Activated T-helper 1 cell treated with anti-CD3 and anti-CD28 coated beads, Interleukin-12 subunit alpha, Interleukin-12 subunit beta, Interleukin-2, Interleukin-4 antibody, amounts not matched to agents 30 ng/mL and 10 ng/mL and 1 ng/mL, durations not matched to agents 14 hours and 24 hours and 36 hours (primary cell): ENCODE results near the gene MED13L. TPM values are rescaled to one million over a fixed set of nuclear protein-coding genes. Genes with fewer than 3 reads are reported as not detected.

Source experiments
- DNase-seq: peaks from one replicate; pipeline ENCODE4 v3.0.0; 2021; ENCODE audit warnings: low spot score
- H3K27ac Mint-ChIP-seq: one replicate; pipeline ENCODE4 v1.8.0; 2021; ENCODE audit warnings: mild to moderate bottlenecking, mixed read lengths
- H3K27me3 Mint-ChIP-seq: one replicate; pipeline ENCODE4 v1.8.0; 2022; ENCODE audit warnings: mild to moderate bottlenecking, moderate library complexity, mixed read lengths; ENCODE audit not compliant: insufficient read depth
- H3K36me3 Mint-ChIP-seq: one replicate; pipeline ENCODE4 v1.8.0; 2021; ENCODE audit warnings: low read depth, mixed read lengths
- H3K4me1 Mint-ChIP-seq: one replicate; pipeline ENCODE4 v1.8.0; 2021; ENCODE audit warnings: low read depth, mixed read lengths
- H3K4me3 Mint-ChIP-seq: one replicate; pipeline ENCODE4 v1.8.0; 2021; ENCODE audit warnings: mild to moderate bottlenecking, moderate library complexity, mixed read lengths
- H3K9me3 Mint-ChIP-seq: one replicate; pipeline ENCODE4 v1.8.0; 2021; ENCODE audit warnings: mixed read lengths
- intact Hi-C: fragments of 100-400 bp; cut with micrococcal nuclease; formaldehyde crosslinking; loops from one replicate; pipeline ENCODE4 v1.15.1; 2024
- total RNA-seq: library from RNA; stranded (reverse); gene quantifications from 2 replicates; pipeline ENCODE4 v1.2.3, GENCODE V29; 2022

The MED13L gene
- total RNA-seq, 1 donor from 2014 or later: 66.1 TPM

- Mint-ChIP-seq H3K27me3 (peaks cover 10% of the 10 kb centered on the region), H3K4me1 (peaks cover 39% of the 10 kb centered on the region), H3K36me3 (no peaks in the 10 kb centered on the region), H3K9me3 (no peaks in the 10 kb centered on the region), H3K27ac (peak overlapping the region; percentile 44), H3K4me3 (no peak overlapping the region)
- intact Hi-C loops: no loop called here
- DNase-seq: no peak
Observed at GRCh38 chr12:116317139-116317538, 39.6 kb upstream of the MED13L start.

DNA sequence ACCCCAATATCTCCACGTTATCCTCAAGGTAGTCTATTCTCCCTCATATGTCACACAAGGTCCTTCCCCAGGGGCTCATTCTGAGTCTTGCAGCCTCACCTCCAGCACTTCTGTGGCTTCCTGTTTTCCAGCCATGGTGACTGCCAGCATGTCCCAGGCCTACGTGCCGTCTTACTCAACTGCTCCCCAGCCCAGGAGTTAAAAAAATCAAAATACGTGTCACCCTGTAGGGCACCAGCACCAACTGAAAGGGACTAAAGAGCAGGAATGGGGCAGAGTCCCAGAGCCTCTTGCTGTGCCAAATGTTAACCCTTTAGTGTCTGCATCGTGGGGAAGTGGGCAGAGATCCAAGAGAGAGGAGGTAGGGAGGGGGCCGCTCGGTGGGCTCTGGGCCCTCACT lies 37.0 kb upstream of the MED13L start:
- Mint-ChIP-seq H3K27ac (peak overlapping the region; percentile 52), H3K27me3 (peaks cover 10% of the 10 kb centered on the region), H3K36me3 (no peaks in the 10 kb centered on the region), H3K4me1 (peaks cover 25% of the 10 kb centered on the region), H3K9me3 (peaks cover 2% of the 10 kb centered on the region), H3K4me3 (no peak overlapping the region)
- DNase-seq: no peak
- intact Hi-C loops: no loop called here

- intact Hi-C loops: no loop called here
- peaks cover 16% of the 10 kb centered on the region for H3K4me1 Mint-ChIP-seq
- no peak overlapping the region for H3K27ac Mint-ChIP-seq
- no peak overlapping the region for H3K4me3 Mint-ChIP-seq
- H3K9me3 Mint-ChIP-seq: peaks cover 5% of the 10 kb centered on the region
- no peak for DNase-seq
- no peaks in the 10 kb centered on the region for H3K36me3 Mint-ChIP-seq
- peaks cover 10% of the 10 kb centered on the region for H3K27me3 Mint-ChIP-seq
Observed at GRCh38 chr12:116313194-116313927, 35.9 kb upstream of the MED13L start.

GRCh38 chr12:116310082-116310481 lies 32.6 kb upstream of the MED13L start:
- Mint-ChIP-seq H3K9me3 (peaks cover 5% of the 10 kb centered on the region), H3K4me1 (peaks cover 6% of the 10 kb centered on the region), H3K27me3 (peaks cover 7% of the 10 kb centered on the region), H3K27ac (no peak overlapping the region), H3K36me3 (no peaks in the 10 kb centered on the region), H3K4me3 (no peak overlapping the region)
- DNase-seq: no peak
- intact Hi-C loops: no loop called here

DNA sequence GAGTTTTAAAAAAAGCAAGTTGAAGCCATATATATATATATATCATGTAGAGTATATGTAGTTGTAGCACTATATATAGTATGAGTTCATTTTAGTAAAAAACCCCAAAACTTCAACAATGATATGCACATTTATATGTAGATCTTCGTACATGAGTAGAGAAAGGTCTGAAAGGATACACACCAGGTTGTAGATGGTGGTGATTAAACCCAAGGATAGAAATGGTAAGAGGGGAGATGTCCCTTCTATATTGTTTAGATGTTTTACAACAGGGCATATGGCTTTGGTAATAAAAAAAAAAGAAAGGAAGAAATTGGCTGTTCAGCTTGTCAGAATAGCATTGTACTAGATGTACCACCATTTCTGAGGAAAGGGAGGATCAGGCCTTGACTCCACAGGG lies 31.9 kb upstream of the MED13L start:
- H3K36me3 Mint-ChIP-seq: no peaks in the 10 kb centered on the region
- H3K27ac Mint-ChIP-seq: no peak overlapping the region
- peaks cover 2% of the 10 kb centered on the region for H3K4me1 Mint-ChIP-seq
- H3K9me3 Mint-ChIP-seq: peaks cover 5% of the 10 kb centered on the region
- intact Hi-C loops: no loop called here
- peaks cover 7% of the 10 kb centered on the region for H3K27me3 Mint-ChIP-seq
- DNase-seq: no peak
- no peak overlapping the region for H3K4me3 Mint-ChIP-seq

DNA sequence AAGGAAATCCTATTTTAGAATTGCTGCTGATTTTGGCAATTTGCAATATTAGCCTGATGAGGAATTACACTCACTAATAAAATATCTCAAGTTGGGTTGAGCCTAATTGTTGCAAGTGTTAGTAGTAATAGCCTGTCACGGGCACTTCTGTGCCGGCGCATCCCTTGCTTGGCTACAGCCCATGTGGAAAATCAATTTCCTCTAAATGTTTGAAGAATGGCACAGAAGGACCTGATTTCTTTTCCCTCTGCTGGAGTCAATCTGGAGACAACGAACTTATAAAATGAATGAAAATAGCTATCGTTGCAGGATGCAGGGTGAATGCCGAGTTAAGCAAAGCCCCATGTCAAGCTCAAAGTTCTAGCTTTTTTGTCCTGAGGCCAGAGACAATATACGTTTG lies 31.2 kb upstream of the MED13L start:
- Mint-ChIP-seq H3K9me3 (peaks cover 5% of the 10 kb centered on the region), H3K4me1 (no peaks in the 10 kb centered on the region), H3K27me3 (peaks cover 5% of the 10 kb centered on the region), H3K27ac (no peak overlapping the region), H3K36me3 (no peaks in the 10 kb centered on the region), H3K4me3 (no peak overlapping the region)
- no peak for DNase-seq
- intact Hi-C loops: no loop called here

DNA sequence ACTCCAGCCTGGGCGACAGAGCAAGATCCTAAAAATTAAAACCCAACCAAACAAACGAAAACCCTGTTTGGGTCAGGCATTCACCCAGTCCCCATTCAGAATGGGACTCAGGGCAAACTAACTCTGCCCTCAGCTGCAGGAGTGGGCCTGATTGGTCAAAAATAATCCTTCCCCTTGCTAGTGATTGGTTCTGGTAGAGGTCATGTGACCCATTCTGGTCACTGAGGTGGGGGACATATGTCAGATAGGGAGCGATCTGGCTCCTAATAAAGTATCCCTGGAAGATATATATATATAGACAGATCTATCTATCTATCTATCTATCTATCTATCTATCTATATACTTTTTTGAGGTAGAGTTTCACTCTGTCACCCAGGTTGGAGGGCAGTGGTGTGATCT lies 29.5 kb upstream of the MED13L start:
- intact Hi-C loops: no loop called here
- H3K36me3 Mint-ChIP-seq: no peaks in the 10 kb centered on the region
- H3K9me3 Mint-ChIP-seq: peaks cover 5% of the 10 kb centered on the region
- no peaks in the 10 kb centered on the region for H3K4me1 Mint-ChIP-seq
- peaks cover 3% of the 10 kb centered on the region for H3K27me3 Mint-ChIP-seq
- no peak overlapping the region for H3K4me3 Mint-ChIP-seq
- no peak overlapping the region for H3K27ac Mint-ChIP-seq
- DNase-seq: no peak

- Mint-ChIP-seq H3K27ac (no peak overlapping the region), H3K4me3 (no peak overlapping the region), H3K36me3 (no peaks in the 10 kb centered on the region), H3K9me3 (peaks cover 5% of the 10 kb centered on the region), H3K27me3 (peaks cover 3% of the 10 kb centered on the region), H3K4me1 (no peaks in the 10 kb centered on the region)
- intact Hi-C loops: no loop called here
- DNase-seq: no peak
Observed at GRCh38 chr12:116306506-116306905, 29.0 kb upstream of the MED13L start.

DNA sequence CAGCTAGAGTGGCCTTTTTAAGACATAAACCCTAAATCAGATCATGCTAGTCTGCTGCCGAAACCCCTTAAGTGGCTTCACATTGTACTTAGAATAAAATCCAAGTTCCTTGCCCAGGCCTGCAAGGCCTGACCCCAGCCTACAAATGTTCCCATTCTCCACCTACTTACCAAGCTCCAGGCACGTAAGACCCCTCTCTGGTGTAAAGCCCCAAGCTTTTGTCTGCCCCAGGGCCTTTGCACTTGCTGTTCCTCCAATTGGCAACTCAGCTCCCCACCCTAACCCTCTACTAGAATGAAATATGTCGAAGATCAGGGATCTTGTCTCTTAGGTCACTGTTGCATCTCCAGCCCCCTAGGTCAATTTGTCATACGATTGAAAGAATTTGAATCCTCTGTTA lies 27.1 kb upstream of the MED13L start:
- H3K9me3 Mint-ChIP-seq: peaks cover 5% of the 10 kb centered on the region
- peaks cover 10% of the 10 kb centered on the region for H3K27me3 Mint-ChIP-seq
- H3K36me3 Mint-ChIP-seq: no peaks in the 10 kb centered on the region
- no peak overlapping the region for H3K4me3 Mint-ChIP-seq
- H3K27ac Mint-ChIP-seq: no peak overlapping the region
- no peaks in the 10 kb centered on the region for H3K4me1 Mint-ChIP-seq
- intact Hi-C loops: no loop called here
- DNase-seq: no peak

GRCh38 chr12:116303929-116304328 lies 26.4 kb upstream of the MED13L start:
- peaks cover 11% of the 10 kb centered on the region for H3K27me3 Mint-ChIP-seq
- intact Hi-C loops: no loop called here
- no peak overlapping the region for H3K4me3 Mint-ChIP-seq
- DNase-seq: no peak
- H3K9me3 Mint-ChIP-seq: no peaks in the 10 kb centered on the region
- no peak overlapping the region for H3K27ac Mint-ChIP-seq
- H3K36me3 Mint-ChIP-seq: no peaks in the 10 kb centered on the region
- H3K4me1 Mint-ChIP-seq: no peaks in the 10 kb centered on the region

DNA sequence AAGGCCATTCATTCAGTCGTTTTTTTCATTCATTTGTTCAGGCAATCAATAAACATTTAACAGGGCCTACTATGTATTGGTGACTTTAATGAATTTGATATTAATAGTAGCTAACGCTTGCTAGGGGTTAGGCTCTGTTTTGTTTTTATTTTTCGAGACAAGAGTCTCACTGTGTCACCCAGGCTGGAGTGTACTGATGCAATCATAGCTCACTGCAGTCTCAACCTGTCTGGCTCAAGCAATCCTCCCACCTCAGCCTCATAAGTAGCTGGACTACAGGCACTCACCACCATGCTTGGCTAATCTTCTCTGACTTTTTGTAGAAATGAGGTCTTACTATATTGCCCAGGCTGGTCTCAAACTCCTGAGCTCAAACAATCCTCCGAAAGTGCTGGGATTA lies 25.6 kb upstream of the MED13L start:
- H3K27ac Mint-ChIP-seq: no peak overlapping the region
- no peak overlapping the region for H3K4me3 Mint-ChIP-seq
- no peaks in the 10 kb centered on the region for H3K36me3 Mint-ChIP-seq
- H3K27me3 Mint-ChIP-seq: peaks cover 11% of the 10 kb centered on the region
- intact Hi-C loops: no loop called here
- DNase-seq: no peak
- H3K9me3 Mint-ChIP-seq: no peaks in the 10 kb centered on the region
- H3K4me1 Mint-ChIP-seq: no peaks in the 10 kb centered on the region

DNA sequence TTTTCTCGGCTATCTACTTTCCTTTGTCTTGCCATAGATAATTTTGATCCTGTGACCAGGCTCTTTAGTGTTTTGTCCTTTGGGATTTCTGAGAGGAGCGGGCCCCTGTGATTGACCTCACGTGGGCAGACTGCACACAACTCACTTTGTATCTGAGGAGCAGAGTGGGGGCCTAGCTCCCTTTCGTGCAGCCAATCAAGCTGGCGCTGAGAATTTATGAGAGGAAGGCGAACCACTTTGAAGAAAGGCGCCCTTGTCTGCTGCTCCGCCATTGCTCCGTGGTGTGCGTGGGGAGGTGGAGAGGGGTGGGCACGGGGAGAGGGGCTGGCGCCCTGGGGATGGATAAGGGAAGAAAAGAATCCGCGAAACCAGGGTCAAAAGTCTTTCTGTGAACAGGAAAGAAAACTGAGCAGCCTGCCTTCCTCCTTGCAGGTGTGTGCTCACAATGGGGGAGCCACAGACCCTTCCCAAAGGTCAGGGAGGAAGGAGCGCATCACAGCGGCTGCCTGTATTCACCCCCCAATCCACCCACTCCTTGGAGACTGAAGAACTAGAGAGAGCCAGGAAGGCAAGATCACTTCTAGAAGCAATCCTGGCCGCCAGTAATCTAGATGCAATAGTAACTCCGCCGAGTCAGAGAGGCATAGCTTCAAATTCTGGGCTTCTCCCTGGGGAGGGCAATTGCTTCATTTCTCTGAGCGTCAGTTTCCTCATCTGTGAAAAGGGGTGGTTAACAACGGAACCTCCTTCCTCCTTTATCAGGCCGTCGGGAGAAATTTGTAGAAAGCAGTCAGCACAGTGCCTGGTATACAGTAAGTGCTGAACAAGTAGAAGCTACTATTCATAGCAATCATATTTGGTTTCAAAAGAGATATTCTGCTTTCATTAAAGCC lies 24.9 kb upstream of the MED13L start:
- Mint-ChIP-seq H3K27ac (no peak overlapping the region), H3K9me3 (no peaks in the 10 kb centered on the region), H3K27me3 (peaks cover 12% of the 10 kb centered on the region), H3K4me3 (no peak overlapping the region), H3K4me1 (no peaks in the 10 kb centered on the region), H3K36me3 (no peaks in the 10 kb centered on the region)
- intact Hi-C loops: no loop called here
- DNase-seq: no peak

DNA sequence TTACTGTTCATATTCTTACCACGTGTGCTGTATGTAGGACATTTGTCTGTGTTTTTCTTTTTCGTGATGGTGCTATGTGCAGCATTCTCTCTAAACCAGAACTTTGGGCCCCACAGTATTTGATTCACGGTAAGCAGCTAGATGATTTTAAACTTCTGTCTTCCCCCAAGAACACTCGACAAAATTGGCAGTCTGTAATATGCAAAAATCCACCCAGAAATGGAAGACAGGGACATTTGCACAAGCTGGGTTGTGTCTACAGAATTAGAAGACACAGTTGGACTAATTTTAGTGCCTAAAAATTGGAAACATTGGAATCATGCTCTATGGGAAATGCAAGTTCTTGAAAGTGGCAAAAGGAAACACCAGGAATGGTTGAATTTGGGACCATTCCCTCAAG lies 24.1 kb upstream of the MED13L start:
- DNase-seq: no peak
- Mint-ChIP-seq H3K36me3 (no peaks in the 10 kb centered on the region), H3K27me3 (peaks cover 13% of the 10 kb centered on the region), H3K27ac (no peak overlapping the region), H3K9me3 (no peaks in the 10 kb centered on the region), H3K4me1 (no peaks in the 10 kb centered on the region), H3K4me3 (no peak overlapping the region)
- intact Hi-C loops: no loop called here
